K562 (cell line): ENCODE results near the gene SPIB. TPM values are rescaled to one million over a fixed set of nuclear protein-coding genes. Genes with fewer than 3 reads are reported as not detected.

ENCODE experiments used
- JUN ChIP-seq, 2 experiments: sonication (generic) in 1 of 2; formaldehyde crosslinking in 1 of 2; IDR thresholded peaks; 2 replicates each; pipeline versions ENCODE4 v1.6.1 to v1.8.0; 2012 to 2022; ENCODE audit warnings: borderline replicate concordance in 2 of 2, mild to moderate bottlenecking in 2 of 2, improper control_type of control experiment in 1 of 2, low read depth in 1 of 2, low read length in 1 of 2, missing genetic modification reagents in 1 of 2
- NELFE ChIP-seq: IDR thresholded peaks from 2 replicates; pipeline ENCODE4 v1.6.1; 2011; ENCODE audit warnings: mild to moderate bottlenecking; ENCODE audit not compliant: insufficient read depth, insufficient read length
- RBM14 ChIP-seq: fragments of 200-400 bp; formaldehyde crosslinking; IDR thresholded peaks from 2 replicates; pipeline ENCODE4 v1.6.1; 2018; ENCODE audit warnings: low read depth, mild to moderate bottlenecking, low read length, moderate library complexity, borderline replicate concordance; ENCODE audit not compliant: insufficient read depth
- ZKSCAN8 ChIP-seq: fragments of 200-800 bp; sonication (Bioruptor generic); IDR thresholded peaks from 2 replicates; pipeline ENCODE4 v1.6.1; 2016; ENCODE audit warnings: missing genetic modification characterization, missing compliant biosample characterization
- ZNF175 ChIP-seq: fragments of 200-800 bp; sonication (Bioruptor generic); IDR thresholded peaks from 2 replicates; pipeline ENCODE4 v1.6.1; 2016; ENCODE audit warnings: low read depth, mild to moderate bottlenecking, missing genetic modification characterization, missing compliant biosample characterization
- ZNF274 ChIP-seq: IDR thresholded peaks from 2 replicates; pipeline ENCODE4 v1.6.1; 2011; ENCODE audit warnings: low read depth, mild to moderate bottlenecking, low read length, moderate library complexity, borderline replicate concordance
- ZNF589 ChIP-seq: fragments of 200-800 bp; sonication (Bioruptor generic); IDR thresholded peaks from 2 replicates; pipeline ENCODE4 v1.6.1; 2016; ENCODE audit warnings: low read depth, missing genetic modification characterization, missing compliant biosample characterization
- polyA plus RNA-seq, 8 experiments: library from polyadenylated mRNA; depleted of rRNA in 4 of 8; stranded (reverse) in 5 of 8; unstranded in 3 of 8; fragments of >200 nt; fragmentation: Nextera tagmentation in 2 of 8; fragmentation: Illumina TruSeq in 1 of 8; extraction: Ambion mirVana in 2 of 8; extraction: Trizol in 1 of 8; gene quantifications; 2 replicates each; pipeline versions ENCODE4 v1.2.1 to v1.2.3, GENCODE V29; 2011 to 2014; ENCODE audit warnings: inconsistent platforms in 1 of 8, missing spikeins in 1 of 8
- total RNA-seq, 7 experiments: library from RNA; depleted of rRNA in 6 of 7; stranded (reverse); fragments of >200 nt in 6 of 7; fragmentation: Illumina TruSeq in 2 of 7; extraction: Trizol in 2 of 7; gene quantifications; 2 replicates each; pipeline versions ENCODE4 v1.2.1 to v1.2.3, GENCODE V29; 2011 to 2021; ENCODE audit warnings: low replicate concordance in 1 of 7
- TF ChIP-seq, protein P1 (sequence below), 2 experiments: fragments of 450-650 bp; formaldehyde crosslinking in 1 of 2; IDR thresholded peaks; 2 replicates each; pipeline versions ENCODE4 v1.4.0 to v1.6.1; 2014 to 2020; ENCODE audit warnings: mild to moderate bottlenecking in 2 of 2, borderline replicate concordance in 1 of 2, low read depth in 1 of 2
- TF ChIP-seq, protein P2 (sequence below): fragments of 250-450 bp; sonication (Bioruptor Pico); IDR thresholded peaks from 2 replicates; pipeline ENCODE4 v1.8.0; 2022; ENCODE audit warnings: inconsistent platforms, mild to moderate bottlenecking, moderate library complexity, borderline replicate concordance
- TF ChIP-seq, protein P3 (sequence below): fragments of 200-400 bp; formaldehyde crosslinking; IDR thresholded peaks from 2 replicates; pipeline ENCODE4 v1.6.1; 2017; ENCODE audit warnings: mild to moderate bottlenecking, low read depth, low read length, moderate library complexity
- TF ChIP-seq, protein P4 (sequence below): IDR thresholded peaks from 2 replicates; pipeline ENCODE4 v1.6.1; 2016; ENCODE audit warnings: missing genetic modification characterization, missing compliant biosample characterization

The SPIB gene
- total and polyA plus RNA-seq, 9 of the 15 experiments (the other 6 are each of a cell fraction or from before 2014, with no cell fraction given) = 0.06 to 1.0 (median 0.43) TPM; not detected in 1

DNA sequence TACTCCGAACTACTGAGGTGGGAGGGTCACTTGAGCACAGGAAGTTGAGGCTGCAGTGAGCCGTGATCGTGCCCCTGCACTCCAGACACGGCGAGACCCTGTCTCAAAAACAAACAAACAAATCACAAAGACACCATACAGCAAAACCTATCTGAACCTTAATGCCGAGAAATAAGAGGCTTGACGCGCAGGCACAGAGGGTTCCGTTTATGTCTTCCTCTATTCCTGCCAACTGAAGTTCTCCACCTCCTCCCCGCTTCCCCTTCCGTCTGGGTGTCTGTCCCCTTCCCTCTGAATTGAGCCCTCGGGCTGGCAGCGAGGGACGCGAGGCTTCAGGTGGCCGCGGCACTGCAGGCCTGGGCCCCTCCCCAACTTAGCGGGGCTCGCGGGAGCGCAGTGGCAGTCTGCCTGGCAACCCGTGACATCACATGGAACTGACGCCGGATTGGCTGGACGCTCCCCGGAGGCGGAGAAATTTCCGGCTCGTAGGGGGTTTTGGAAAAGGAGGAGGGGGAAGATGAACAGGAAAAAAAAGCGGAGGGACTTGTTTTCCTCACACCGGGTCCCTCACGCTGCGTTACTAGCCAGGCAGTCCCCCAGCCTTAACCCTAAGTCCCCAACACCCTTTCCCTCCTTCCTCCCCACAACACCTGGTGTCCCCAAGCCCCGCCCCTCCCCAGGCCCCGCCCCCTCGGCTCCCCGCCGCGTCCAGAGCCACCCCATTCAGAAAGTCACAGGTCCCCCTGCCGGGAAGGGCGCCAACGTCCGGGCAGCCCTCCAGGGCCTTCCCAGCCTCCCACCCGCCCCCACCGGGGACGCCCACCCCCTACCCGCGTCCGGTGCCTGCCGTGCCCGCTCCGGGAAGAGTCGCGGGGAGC, 12.8 kb downstream of the SPIB start (continued):
- TF ChIP-seq, protein P1, sequence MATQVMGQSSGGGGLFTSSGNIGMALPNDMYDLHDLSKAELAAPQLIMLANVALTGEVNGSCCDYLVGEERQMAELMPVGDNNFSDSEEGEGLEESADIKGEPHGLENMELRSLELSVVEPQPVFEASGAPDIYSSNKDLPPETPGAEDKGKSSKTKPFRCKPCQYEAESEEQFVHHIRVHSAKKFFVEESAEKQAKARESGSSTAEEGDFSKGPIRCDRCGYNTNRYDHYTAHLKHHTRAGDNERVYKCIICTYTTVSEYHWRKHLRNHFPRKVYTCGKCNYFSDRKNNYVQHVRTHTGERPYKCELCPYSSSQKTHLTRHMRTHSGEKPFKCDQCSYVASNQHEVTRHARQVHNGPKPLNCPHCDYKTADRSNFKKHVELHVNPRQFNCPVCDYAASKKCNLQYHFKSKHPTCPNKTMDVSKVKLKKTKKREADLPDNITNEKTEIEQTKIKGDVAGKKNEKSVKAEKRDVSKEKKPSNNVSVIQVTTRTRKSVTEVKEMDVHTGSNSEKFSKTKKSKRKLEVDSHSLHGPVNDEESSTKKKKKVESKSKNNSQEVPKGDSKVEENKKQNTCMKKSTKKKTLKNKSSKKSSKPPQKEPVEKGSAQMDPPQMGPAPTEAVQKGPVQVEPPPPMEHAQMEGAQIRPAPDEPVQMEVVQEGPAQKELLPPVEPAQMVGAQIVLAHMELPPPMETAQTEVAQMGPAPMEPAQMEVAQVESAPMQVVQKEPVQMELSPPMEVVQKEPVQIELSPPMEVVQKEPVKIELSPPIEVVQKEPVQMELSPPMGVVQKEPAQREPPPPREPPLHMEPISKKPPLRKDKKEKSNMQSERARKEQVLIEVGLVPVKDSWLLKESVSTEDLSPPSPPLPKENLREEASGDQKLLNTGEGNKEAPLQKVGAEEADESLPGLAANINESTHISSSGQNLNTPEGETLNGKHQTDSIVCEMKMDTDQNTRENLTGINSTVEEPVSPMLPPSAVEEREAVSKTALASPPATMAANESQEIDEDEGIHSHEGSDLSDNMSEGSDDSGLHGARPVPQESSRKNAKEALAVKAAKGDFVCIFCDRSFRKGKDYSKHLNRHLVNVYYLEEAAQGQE (IDR thresholded peaks at IDR 0.05; ENCODE audit: borderline replicate concordance) = no peak
- TF ChIP-seq, protein P1 (CRISPR knock-in tag; IDR thresholded peaks at IDR 0.05; ENCODE audit: low read depth) = no peak
- TF ChIP-seq, protein P2, sequence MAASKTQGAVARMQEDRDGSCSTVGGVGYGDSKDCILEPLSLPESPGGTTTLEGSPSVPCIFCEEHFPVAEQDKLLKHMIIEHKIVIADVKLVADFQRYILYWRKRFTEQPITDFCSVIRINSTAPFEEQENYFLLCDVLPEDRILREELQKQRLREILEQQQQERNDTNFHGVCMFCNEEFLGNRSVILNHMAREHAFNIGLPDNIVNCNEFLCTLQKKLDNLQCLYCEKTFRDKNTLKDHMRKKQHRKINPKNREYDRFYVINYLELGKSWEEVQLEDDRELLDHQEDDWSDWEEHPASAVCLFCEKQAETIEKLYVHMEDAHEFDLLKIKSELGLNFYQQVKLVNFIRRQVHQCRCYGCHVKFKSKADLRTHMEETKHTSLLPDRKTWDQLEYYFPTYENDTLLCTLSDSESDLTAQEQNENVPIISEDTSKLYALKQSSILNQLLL = no peak
- no peak for TF ChIP-seq ZKSCAN8
- TF ChIP-seq, protein P3, sequence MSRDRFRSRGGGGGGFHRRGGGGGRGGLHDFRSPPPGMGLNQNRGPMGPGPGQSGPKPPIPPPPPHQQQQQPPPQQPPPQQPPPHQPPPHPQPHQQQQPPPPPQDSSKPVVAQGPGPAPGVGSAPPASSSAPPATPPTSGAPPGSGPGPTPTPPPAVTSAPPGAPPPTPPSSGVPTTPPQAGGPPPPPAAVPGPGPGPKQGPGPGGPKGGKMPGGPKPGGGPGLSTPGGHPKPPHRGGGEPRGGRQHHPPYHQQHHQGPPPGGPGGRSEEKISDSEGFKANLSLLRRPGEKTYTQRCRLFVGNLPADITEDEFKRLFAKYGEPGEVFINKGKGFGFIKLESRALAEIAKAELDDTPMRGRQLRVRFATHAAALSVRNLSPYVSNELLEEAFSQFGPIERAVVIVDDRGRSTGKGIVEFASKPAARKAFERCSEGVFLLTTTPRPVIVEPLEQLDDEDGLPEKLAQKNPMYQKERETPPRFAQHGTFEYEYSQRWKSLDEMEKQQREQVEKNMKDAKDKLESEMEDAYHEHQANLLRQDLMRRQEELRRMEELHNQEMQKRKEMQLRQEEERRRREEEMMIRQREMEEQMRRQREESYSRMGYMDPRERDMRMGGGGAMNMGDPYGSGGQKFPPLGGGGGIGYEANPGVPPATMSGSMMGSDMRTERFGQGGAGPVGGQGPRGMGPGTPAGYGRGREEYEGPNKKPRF = no peak
- no peak for TF ChIP-seq NELFE
- no peak for TF ChIP-seq ZNF175 (CRISPR knock-in tag)
- TF ChIP-seq ZNF274 = no peak
- TF ChIP-seq, protein P4, sequence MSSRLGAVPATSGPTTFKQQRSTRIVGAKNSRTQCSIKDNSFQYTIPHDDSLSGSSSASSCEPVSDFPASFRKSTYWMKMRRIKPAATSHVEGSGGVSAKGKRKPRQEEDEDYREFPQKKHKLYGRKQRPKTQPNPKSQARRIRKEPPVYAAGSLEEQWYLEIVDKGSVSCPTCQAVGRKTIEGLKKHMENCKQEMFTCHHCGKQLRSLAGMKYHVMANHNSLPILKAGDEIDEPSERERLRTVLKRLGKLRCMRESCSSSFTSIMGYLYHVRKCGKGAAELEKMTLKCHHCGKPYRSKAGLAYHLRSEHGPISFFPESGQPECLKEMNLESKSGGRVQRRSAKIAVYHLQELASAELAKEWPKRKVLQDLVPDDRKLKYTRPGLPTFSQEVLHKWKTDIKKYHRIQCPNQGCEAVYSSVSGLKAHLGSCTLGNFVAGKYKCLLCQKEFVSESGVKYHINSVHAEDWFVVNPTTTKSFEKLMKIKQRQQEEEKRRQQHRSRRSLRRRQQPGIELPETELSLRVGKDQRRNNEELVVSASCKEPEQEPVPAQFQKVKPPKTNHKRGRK (tag) = no peak
- no peak for TF ChIP-seq RBM14
- no peak for TF ChIP-seq ZNF589 (CRISPR knock-in tag)
- TF ChIP-seq JUN (IDR thresholded peaks at IDR 0.05; ENCODE audit: borderline replicate concordance, low read depth, low read length) = no peak
- no peak for TF ChIP-seq JUN (CRISPR knock-in tag; IDR thresholded peaks at IDR 0.05; ENCODE audit: borderline replicate concordance)
